Muscle of back (tissue), 11 donors: ENCODE results near the gene SORCS2. TPM values are rescaled to one million over a fixed set of nuclear protein-coding genes. Genes with fewer than 3 reads are reported as not detected.

ENCODE experiments used
- DNase-seq, 3 donors: peaks; one replicate each; pipeline versions ENCODE4 v3.0.0 to v3.0.0-alpha.2; 2013
- polyA plus RNA-seq, 10 donors: library from polyadenylated mRNA; unstranded; fragments of 120-200 nt; gene quantifications; one replicate each; pipeline ENCODE4 v1.2.1, GENCODE V29; 2013; ENCODE audit not compliant: insufficient read length in 10 of 10

Gene SORCS2
- polyA plus RNA-seq, 10 donors = 6.5 to 21.0 (median 10.8) TPM

GRCh38 chr4:7467471-7467870 is 275.1 kb downstream of the SORCS2 start:
- no peak for DNase-seq

- DNase-seq = no peak
Measured at GRCh38 chr4:7469023-7469422, 276.7 kb downstream of the SORCS2 start.

GRCh38 chr4:7470111-7470510 is 277.8 kb downstream of the SORCS2 start:
- no peak for DNase-seq

- no peak for DNase-seq
Measured at GRCh38 chr4:7470522-7471128, 278.3 kb downstream of the SORCS2 start.

- peak in 1 of 3 donors; percentile 45 for DNase-seq
Measured at GRCh38 chr4:7472442-7473013, 280.2 kb downstream of the SORCS2 start.

GRCh38 chr4:7473081-7473480 is 280.7 kb downstream of the SORCS2 start:
- DNase-seq = no peak

- DNase-seq = no peak
Measured at GRCh38 chr4:7474320-7474719, 282.0 kb downstream of the SORCS2 start.

GRCh38 chr4:7475207-7475606 is 282.9 kb downstream of the SORCS2 start:
- no peak for DNase-seq

GRCh38 chr4:7476820-7477219 is 284.5 kb downstream of the SORCS2 start:
- DNase-seq = no peak

GRCh38 chr4:7477695-7478094 is 285.4 kb downstream of the SORCS2 start:
- DNase-seq = no peak

- DNase-seq = no peak
Measured at GRCh38 chr4:7478665-7479064, 286.3 kb downstream of the SORCS2 start.

- no peak for DNase-seq
Measured at GRCh38 chr4:7480423-7480822, 288.1 kb downstream of the SORCS2 start.

- DNase-seq = no peak
Measured at GRCh38 chr4:7481227-7481626, 288.9 kb downstream of the SORCS2 start.

GRCh38 chr4:7485096-7485495 is 292.8 kb downstream of the SORCS2 start:
- DNase-seq = no peak

GRCh38 chr4:7486101-7486500 is 293.8 kb downstream of the SORCS2 start:
- DNase-seq = no peak

GRCh38 chr4:7487502-7487901 is 295.2 kb downstream of the SORCS2 start:
- DNase-seq = no peak

- DNase-seq = no peak
Measured at GRCh38 chr4:7487998-7488671, 295.8 kb downstream of the SORCS2 start.

GRCh38 chr4:7491915-7492314 is 299.6 kb downstream of the SORCS2 start:
- no peak for DNase-seq

GRCh38 chr4:7498446-7499200 is 306.3 kb downstream of the SORCS2 start:
- DNase-seq = no peak

- no peak for DNase-seq
Measured at GRCh38 chr4:7499661-7500060, 307.3 kb downstream of the SORCS2 start.

- DNase-seq = no peak
Measured at GRCh38 chr4:7500404-7500803, 308.1 kb downstream of the SORCS2 start.

GRCh38 chr4:7501314-7501713 is 309.0 kb downstream of the SORCS2 start:
- DNase-seq = no peak

GRCh38 chr4:7501873-7502272 is 309.5 kb downstream of the SORCS2 start:
- DNase-seq = no peak
